HPDE6-E6E7 (cell line): ENCODE data around the gene SEC24D.
"Not testable (repeated sequence)": the region's sequence is repeated elsewhere in the genome, so short reads cannot be mapped to it uniquely, and the experiment has no call there.

Experiments used
- DNase-seq: peaks from one replicate; pipeline ENCODE4 v3.0.0; 2011; ENCODE audit warnings: missing footprints; ENCODE audit errors: extremely low spot score

Gene SEC24D

DNA sequence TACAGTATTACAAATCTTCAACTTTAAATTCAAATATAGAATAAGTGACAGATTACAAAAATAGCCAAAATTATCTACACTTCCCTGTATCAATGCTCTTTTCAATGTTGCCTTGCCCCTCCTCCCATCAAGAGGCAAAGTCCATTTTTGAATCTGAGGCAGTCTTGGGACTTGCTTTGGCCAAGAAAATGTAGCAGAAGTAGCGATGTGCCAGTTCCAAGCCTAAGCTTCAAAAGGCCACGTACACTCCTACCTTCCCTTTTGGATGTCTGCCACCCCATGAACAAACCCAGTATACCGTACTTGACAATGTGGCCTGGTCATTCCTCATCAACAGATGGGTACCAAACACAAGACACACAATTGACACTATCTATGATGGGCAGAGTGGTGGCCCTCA is 24.1 kb downstream of the SEC24D start:
- DNase-seq, result no peak

DNA sequence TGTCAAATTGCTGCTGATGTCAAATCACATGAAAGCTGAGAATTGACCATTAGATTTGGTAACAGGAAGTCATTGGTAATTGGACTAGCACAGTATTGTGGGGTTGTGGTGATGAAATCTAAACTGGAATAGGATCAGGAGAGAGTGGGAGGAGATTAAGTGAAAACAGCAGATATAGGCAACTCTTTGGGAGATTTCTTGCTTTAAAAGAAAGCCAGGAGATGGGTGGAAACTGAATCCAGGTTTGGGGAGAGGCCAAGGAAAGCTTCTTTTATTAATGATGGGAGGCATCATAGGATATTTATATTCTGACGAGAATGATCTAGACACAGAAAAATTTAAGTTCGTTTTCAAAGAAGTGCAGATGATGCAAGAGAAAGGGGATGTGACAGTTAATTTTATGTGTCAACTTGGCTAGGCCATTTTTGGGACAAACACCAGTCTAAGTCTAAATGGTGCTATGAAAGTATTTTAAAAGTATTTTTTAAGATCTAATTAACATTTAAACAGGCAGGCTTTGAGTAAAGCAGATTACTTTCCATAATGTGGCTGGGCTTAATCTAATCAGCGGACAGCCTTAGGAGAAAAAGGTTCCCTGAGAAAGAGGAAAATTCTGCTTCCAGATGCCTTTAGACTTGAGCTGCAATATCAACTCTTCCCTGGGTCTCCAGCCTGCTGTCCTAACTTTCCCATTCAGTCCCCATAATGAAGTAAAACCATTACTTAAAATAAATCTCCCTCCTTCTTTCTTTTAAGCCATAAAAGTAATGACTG is 24.7 kb downstream of the SEC24D start:
- no peak for DNase-seq

DNA sequence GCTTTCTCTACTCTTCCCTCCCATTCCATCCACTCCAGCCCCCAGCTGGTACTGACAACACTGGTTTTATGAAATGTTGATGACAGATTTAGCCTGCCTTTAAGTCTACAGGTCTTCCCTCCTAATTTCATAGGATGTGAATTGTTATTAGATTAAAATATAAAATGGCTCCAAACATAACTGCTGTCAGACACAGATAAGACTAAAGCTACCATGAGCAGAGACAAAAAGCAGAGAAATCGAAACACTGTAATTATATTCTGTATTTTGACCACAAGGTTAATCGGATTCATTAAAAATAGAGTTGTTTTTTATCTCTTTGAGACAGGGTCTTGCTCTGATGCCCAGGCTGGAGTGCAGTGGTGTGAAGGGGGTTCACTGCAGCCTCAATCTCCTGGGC is 28.3 kb downstream of the SEC24D start:
- no peak for DNase-seq

DNA sequence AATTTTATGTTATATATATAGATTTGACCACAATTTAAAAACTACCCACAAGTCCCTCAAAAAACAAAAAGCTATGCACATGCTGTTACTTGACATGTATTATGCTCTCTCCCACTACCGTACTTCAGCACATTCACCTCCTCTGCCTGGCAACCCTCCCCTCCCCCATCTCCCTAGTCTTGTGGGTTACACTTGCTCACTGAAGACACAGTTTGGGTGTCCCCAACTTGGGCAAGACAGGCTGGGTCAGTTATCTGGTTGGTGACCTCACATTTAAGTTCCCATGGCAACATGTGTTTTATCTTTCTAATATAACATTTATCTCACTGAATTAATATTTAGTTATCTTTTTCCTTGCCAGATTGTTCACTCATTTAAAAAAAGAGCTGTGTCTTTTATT is 32.7 kb downstream of the SEC24D start:
- no peak for DNase-seq

DNA sequence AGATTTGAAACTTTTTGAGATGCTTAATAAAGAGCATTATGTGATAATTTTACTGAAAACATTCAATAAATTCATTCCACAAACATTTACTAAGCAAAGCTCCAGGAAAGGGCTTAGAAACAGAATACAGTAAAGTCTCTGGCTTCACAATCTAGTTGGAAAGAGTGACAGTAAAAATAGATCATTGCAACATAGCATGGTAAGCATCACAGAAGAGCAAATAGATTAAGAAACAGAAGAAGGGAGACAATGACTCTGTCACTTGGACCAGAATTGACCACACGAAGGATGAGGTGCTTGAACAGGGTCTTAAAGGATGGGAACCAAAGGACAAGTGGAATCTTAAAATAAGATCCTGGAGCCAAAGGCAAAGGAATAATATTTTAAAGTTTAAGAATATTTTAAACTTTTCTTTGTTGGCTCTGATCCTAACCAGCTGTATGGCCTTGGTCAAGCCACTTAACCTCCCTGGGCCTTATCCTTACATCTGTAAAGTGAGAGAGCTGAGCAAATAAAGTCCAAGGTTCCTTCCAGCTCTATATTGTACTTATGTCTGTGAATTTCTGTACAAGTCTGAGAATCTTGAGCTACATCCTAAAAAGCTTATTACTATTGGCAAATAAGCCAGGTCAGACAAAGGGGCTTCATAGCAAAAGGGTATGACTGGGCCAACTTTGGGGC is 33.9 kb downstream of the SEC24D start:
- DNase-seq, result no peak

GRCh38 chr4:118799231-118799942 is 36.5 kb downstream of the SEC24D start:
- no peak for DNase-seq

DNA sequence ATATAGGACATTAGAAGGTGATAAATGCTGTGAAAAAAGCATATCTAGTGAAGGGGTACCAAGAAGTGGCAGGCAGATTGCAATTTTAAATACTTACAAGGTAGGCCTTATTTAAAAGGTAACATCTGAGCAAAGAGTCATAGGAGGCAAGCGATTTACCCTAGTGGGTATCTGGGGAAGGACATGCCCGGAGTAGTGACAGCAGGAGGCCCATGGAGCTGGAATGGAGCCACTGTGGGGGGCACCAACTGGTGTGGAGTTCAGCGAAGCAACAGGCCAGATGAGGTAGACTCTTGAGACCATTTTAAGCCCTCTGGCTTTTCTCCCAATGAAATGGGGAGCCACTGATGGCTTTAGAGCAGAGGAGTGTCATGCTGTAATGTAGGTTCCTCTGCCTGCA is 37.3 kb downstream of the SEC24D start:
- no peak for DNase-seq

DNA sequence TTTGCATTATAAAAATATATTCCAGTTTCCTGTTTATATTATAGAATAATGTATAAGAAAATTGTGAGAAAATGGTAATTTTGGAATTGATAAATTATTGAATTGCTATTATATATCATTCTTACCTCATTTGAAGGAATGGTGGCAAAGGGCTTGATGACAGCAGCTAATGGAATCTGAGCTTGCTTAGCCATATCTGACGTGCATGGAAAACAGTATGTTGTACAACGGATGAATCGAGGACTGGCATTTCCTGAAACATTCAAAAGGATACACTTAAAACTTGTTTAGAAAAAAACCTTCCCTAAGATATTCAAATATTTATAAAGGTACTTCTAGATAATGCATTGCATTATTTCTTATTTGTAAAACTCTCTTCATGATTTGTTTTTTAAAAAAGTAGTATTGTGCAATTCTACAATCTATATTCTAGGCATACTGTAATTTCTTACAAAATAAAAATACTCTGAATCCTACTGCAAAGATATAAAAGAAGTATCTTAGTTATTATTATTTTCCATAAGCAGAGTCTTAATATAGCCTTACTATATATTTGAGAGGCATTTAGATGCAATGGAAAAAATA is 38.3 kb downstream of the SEC24D start:
- no peak for DNase-seq

DNA sequence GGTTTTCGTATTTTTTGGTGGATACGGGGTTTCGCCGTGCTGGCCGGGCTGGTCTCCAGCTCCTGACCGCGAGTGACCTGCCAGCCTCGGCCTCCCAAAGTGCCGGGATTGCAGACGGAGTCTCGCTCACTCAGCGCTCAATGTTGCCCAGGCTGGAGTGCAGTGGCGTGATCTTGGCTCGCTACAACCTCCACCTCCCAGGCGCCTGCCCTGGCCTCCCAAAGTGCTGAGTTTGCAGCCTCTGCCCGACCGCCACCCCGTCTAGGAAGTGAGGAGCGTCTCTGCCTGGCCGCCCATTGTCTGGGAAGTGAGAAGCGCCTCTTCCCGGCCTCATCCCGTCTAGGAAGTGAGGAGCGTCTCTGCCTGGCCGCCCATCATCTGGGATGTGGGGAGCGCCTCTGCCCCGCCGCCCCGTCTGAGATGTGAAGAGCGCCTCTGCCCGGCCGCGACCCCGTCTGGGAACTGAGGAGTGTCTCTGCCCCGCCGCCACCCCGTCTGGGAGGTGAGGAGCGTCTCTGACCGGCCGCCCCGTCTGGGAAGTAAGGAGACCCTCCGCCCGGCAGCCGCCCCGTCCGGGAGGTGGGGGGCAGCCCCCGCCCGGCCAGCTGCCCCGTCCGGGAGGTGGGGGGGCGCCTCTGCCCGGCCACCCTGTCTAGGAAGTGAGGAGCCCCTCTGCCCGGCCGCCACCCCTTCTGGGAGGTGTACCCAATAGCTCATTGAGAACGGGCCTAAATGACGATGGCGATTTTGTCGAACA is 44.1 kb downstream of the SEC24D start:
- not testable (repeated sequence) for DNase-seq

DNA sequence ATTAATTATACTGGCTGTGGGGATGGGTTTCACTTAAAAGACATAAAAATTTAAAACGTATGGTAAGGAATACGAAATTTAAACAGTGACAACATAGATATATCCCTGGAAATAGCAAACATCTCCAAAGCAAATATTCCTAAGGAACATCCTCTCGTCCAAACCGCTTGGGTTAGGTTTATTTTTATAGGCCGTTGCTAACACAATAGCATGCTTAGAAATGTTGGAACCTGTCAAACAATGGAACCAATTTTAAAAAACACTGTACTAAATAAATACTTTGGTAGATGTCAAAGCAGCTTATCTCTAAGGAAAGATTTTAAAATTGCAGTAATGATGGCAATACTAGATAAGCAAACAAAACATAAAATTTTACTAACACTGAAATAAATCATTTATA is 45.4 kb downstream of the SEC24D start:
- no peak for DNase-seq

GRCh38 chr4:118788911-118789310 is 47.0 kb downstream of the SEC24D start:
- no peak for DNase-seq

GRCh38 chr4:118787844-118788380 is 48.0 kb downstream of the SEC24D start:
- DNase-seq, result no peak

DNA sequence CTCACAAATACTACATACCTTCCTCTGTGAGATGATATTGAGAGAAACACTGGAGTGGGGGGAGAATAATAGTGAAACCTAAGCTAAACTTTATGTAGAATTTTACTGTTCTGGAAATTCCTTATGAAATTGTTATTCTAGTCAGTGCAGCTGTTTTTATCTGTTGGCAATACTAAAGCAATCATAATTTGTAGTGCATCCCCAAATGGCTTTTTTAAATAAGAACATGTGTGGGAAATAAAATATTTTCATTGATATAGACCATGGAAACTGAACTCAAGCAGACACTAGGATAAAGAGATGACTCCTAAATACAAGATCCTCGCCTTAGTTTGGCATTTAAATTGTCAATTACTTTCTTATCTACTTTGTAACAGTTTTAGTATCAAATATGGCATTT is 51.1 kb downstream of the SEC24D start:
- no peak for DNase-seq

DNA sequence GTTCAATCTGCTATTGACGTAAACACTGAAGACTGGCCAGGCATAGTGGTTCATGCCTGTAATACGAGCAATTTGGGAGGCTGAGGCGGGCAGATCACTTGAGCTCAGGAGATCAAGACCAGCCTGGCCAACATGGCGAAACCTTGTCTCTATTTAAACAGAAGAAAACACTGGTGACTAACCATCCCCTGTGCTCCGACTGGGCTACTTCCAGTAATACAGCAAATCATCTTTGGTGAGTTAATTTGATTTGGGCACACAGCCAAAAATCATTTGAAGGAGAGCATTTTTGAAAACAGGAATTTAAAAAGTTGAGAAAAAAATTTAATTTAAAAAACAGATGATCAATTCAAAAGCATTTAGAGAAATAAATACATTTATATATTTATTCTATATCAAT is 52.0 kb downstream of the SEC24D start:
- DNase-seq, result no peak

- not testable (repeated sequence) for DNase-seq
Measured at GRCh38 chr4:118782886-118783285, 53.0 kb downstream of the SEC24D start.

DNA sequence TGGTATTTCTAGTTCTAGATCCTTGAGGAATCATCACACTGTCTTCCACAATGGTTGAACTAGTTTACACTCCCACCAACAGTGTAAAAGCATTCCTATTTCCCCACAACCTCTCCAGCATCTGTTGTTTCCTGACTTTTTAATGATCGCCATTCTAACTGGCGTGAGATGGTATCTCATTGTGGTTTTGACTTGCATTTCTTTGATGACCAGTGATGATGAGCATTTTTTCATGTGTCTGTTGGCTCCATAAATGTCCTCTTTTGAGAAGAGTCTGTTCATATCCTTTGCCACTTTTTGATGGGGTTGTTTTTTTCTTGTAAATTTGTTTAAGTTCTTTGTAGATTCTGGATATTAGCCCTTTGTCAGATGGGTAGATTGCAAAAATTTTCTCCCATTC is 58.3 kb downstream of the SEC24D start:
- DNase-seq, result not testable (repeated sequence)

DNA sequence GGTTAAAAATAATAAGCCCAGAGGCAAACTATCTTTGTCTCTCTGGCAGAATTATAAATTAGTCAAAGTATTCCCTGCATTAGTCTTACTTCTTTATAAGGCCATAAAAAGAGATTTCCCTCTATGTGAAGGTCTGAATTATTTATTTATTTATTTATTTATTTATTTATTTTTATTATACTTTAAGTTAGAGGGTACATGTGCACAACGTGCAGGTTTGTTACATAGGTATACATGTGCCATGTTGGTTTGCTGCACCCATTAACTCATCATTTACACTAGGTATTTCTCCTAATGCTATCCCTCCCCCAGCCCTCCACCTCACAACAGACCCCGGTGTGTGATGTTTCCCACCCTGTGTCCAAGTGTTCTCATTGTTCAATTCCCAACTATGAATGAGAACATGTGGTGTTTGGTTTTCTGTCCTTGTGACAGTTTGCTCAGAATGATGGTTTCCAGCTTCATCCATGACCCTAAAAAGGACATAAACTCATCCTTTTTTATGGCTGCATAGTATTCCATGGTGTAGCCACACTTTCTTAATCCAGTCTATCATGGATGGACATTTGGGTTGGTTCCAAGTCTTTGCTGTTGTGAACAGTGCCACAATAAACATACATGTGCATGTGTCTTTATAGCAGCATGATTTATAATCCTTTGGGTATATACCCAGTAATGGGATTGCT is 58.8 kb downstream of the SEC24D start:
- not testable (repeated sequence) for DNase-seq

GRCh38 chr4:118776157-118776954 is 59.6 kb downstream of the SEC24D start:
- no peak for DNase-seq

DNA sequence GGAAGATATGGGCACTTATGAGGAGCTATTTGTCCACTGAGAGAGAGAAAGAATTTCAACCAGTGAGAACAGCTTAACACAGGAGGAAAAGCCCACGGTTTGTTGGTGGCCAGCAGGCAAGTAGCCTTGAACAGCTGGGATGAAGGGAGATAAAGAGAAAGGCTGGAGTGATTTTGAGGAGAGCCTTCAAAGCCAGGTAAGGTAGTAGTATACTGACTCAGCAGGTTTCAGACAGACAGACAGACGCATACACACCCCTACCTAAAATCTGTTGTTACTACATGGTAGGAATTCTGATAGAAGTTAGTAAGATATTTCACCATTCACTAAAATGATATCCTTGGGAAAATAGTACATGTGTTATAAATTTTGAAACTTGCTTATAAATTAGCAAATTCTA is 60.5 kb downstream of the SEC24D start:
- no peak for DNase-seq

DNA sequence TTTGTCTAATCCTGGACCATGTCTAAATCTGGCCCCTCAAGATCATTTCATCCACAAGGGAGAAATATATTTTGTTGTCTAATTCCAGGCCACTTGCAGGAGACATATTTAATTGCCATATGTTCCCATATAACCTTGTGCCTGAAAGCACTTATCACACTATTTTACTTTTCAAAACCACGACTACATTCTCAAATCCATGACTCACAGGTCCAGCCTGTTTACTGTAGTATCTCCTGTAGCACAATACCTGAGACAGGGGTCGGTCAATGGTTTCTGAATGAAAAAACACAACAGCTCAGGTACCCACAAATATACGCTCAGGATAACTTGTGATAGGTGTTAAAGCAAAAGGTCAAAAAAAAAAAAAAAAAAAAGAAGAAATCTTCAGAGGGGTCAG is 60.9 kb downstream of the SEC24D start:
- no peak for DNase-seq
